Fibroblast of skin of left quadriceps (primary cell): Measurements from ENCODE around the gene TRPV5.

Experiments
- DNase-seq, 2 experiments: peaks; one replicate each; pipeline ENCODE4 v3.0.0-alpha.2; 2013; ENCODE audit warnings: low read depth in 2 of 2

TRPV5 gene

DNA sequence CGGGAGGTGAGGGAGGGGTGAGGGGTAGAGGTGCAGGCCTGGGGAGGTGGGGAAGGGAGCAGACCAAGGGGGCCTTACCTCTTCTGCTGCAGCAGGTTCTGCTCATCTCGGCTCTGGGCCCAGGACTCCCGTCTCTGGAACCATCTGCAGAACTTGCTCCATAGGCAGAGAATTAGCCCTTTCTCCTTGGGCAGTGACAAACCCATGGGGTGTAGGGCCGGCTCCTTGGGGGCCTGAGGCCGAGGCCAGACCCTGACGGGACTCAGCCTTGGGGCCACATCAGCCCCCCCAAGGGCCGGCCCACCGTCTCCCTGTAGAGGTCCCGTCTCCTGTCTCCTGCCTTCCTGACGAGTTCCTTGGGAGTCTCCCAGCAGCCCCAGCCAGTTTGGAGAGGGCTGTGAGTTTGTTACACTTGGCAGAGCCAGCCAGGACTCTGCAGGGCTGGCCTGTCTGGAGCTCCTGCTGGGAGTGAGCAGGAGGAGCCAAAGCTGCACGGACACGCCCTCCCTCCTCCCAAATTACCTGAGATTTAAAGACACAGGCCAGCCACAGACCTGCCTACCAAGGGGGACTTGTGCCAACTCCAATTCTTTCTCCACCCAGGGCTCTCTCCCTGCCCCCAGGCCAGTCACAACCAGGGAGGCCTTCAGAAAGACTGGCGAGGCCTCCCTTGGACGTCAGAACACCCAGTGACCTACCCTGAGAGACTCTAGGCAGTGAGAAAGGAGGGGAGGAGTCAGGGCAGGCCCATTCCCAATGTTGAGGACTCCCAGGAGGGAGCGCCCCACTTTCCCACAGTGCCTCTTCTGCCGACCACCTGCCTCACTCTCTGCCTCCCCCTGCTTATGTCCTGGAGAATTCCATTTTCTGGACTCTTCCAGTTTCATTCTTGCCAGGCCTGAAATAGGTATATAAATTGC, 48.0 kb downstream of the TRPV5 start, which contains the start of gene TRPV6:
TRPV6 (minus strand) TSS at position 435 of the 920 bp plus-strand sequence.
- DNase-seq, result no peak

DNA sequence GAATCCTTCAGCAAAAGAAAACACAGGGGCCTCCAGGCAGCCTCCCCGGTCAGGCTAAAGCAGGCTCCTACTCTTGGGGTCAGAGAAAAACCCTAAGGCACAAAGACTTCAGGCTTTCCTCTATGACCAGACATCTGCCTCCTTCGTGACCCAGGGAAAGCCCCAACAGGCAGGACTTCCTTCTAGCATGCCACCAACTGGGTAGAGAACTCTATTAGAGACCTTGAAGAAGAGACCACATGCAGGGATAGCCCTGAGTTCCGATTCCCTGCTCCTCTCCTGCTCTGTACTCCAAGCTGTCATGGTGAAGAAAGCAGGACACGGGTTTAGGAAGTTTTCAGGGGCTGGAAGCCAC, 49.3 kb downstream of the TRPV5 start:
- no peak for DNase-seq

DNA sequence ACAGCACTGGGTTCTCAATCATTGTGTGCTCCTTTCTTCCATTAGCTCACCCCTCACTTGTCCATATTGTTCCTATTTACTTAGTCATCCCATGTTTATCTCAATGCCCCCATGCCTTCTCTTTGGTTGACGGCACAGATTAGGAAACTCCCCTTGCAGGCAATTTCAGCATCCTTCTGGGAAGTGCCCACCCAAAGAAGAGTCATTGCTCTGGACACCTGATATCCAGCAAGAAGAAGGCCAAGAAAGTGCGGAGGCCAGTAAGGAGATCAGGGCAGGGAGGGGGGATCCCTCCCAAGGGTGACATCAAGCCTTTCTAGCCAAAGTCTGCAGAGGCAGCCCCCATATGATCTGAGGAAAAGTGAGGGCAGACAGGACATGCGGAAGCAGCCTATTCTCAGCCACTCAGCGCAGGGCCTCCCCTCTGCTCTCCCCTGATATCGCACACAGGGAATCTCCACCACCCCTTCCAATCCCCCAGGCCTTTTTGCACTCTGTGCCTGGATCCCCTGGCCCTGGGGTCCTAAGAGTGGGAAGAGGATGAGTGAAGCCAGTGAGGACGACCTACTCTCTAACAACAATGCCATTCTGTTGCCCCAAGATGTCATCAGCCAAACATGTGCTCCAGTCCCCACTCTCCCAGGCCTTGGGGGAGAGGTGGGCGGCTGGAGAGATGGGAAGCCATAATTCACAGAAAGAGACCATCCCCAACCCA, 49.8 kb downstream of the TRPV5 start:
- no peak for DNase-seq

DNA sequence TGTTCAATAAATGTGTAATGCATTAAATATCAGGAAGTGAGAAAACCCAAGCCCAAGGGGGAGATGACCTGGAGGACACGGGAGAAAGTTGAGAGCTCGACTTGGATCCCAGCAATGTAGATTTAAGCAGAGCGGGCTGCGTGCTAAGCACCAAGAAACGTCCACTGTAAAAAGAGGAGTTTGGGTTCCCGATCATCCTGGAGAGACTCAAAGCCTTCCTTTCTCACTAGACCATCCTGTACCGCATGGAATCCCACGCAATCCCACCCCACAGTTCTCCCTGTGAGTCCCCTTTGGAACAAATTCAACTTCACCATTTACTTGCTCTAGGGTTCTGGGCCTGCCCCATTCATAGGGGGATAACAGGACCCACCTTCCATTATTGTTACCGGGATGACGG, 50.4 kb downstream of the TRPV5 start:
- DNase-seq, result no peak

DNA sequence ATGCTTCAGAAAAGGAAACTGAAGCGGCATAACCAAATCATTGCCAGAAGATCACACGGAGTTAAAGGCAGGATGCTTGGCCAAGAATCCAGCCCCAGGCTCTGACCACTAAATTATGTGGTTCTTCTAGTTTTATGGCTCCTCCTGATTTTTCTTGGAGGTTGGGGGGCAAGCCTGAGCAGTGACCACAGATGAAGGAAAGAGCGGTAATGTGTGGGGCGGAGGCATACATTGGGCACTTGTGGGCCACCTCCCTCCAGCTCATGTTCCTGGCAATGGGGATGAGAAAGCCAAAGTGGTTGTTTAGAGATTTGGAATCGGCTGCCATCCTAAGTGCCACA, 51.2 kb downstream of the TRPV5 start:
- no peak for DNase-seq

DNA sequence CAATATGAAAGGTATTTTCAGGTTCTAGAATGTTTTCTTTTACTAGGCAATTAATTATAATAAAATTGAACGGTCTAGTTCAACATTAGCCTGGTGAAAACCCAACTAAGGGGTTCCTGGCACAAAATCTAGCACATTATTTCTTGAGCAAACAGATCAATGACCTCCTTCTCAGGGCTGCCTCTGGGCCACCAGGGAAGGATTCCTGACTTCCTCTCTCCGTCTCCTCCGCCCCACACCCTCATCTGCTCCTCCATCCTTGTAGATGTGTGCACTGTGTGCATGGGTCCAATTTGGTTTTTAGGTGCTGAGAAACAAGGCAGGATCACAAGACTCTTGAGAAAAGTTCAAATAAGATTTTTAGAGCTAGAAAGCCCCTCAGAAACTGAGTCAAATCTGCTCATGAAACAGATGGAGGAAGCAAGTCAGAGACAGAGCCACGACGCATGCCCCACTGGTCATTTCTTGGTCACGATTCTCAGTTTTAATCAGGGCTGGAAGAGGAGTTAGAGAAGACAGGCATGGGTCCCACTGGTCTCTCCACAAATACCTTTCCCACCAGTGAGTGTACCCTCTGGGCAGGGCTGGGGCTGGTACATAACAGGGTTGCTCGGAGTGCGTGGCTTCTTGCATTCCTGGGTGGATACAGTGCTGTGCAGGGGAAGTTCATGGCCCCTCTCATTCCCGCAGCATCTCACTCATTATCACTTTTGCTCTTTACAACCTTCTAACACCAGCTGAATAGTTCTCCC, 51.8 kb downstream of the TRPV5 start:
- no peak for DNase-seq

DNA sequence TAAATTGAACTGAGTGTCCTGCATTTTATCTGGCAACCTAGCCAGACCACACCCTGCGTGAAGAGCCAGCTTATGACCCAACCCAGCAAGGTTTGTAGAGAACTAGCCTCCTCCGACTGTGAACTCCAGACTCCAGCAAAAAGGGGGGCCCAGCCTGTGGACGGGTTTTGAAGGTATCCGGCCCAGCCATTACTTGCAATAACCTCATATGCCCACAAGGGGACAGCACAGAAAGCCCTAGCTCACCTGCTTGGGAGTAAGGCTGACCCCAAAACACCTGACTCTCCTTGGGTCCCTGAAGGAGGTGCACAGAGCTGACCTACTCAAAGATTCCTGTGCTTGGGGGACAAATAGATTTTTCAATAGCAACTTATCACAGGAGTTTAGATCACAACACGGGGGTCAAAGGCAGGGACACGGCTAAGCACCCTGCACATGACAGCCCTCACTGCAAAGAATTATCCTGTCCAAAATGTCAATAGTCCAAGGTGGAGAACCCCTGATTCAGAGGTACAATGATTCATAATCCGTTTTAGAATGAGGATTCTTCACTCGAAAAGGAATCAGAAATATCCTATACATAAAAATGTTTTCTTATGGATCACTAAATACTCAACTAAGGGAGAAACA, 52.6 kb downstream of the TRPV5 start:
- DNase-seq, result no peak

DNA sequence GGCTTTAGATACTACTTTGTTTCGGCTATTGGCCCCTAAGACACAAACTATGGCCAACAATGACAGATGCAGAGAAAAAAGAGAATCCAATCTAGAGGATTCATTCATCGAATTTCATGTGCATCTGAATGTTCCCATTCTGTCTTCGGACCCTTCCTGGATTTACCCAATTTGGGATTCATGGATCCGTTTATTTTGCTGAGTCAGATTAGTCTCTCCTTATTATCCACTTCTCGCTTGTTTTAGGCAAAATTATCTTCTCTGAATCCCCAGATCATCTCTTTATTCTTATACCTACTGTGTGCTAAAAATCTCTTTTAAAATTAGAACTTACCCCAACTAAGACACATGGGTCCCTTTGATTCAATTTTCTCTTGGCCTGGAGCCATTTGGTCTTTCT, 54.5 kb downstream of the TRPV5 start:
- DNase-seq, result no peak

DNA sequence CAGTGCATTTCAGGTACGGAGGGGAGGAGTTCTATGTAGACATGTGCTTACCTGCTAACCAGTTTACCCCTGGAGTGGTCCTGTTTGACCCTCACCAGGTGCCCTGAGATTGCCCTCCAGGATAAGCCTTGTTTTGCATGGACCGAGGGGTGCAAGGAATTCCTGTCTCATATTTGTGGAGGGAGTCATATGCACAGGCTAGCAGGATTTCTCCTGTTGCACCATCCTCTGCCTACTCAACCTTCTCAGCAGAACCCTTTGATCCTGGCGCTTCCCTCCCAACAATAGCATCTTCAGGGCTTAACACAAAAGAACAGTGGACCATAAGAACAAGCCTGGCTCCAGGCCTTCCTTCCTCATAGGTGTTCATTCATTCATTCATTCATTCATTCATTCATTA, 55.2 kb downstream of the TRPV5 start:
- no peak for DNase-seq

DNA sequence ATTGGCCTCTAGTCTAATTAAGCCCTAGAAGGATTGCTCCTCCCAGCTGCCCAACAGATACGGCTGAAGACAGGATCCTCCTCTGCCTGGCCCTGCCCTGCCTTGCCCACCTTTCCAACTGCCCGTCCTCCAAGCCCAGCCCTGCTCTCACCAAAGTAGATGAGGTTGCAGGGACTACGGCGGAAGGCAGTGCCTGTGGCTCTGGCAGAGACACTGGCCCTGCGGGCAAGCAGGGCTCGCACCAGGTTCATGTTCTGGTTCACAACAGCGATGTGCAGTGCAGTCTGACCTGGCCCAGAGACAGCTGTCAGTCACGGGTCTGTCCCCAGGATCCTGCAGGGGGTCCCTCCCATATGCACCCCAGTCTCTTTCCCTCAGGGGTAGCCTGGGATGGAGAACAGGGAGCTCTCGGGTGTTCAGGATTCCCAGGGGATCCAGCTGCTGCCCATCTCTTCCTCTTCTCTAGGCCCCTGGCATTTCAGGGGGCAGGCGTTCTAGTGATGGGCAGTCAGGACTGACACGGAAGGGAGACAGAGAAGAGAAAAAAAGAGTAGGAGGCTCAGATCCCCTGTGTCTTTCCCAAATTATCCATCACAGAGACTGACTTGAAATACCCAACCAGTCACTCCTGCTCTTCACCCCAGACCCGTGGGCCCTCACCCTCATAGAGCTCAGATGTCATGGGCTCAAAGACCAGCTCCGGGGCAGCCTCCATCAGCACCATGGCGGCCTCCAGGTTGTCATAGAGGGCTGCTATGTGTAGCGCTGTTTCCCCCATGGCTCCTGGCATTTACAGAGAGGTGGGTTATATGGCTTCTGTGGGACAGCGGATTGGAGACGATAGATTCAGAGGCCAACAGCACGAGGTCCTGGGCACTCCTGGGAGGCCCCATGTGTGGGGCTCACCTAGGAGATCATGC, 56.3 kb downstream of the TRPV5 start:
- no peak for DNase-seq

DNA sequence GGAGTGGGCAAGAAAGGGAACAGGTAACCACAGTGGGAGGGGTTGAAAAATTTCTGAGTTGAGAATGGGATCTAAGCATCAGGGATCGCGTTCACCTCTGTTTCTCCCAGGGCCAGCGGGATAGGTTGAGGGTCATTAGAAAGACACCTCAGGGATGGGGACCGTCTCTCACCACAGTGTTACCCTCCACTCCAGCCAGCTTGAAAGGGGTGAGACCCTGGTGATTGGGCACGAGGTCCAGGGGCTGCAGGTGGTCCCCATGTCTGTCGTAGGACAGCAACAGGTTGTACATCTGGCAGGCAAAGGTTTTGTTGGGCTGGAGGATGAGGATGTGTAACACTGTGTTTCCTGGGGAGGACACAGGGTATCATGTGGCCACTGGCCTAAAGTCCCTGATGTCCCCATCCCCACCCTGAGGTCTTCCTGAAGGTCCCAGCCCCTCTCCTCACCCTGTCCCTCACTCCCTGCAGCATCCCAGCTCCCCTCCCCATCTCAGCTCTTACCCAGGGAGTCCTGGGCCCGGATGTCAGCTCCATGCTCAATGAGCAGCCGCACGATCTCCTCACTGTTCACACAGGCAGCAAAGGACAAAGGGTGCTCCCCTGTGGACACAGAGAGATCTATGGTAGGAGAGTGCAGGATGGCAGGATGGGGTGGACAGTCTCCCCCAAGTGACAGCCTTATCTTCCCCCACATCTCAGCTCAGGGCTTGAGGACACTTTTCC, 57.1 kb downstream of the TRPV5 start:
- no peak for DNase-seq

DNA sequence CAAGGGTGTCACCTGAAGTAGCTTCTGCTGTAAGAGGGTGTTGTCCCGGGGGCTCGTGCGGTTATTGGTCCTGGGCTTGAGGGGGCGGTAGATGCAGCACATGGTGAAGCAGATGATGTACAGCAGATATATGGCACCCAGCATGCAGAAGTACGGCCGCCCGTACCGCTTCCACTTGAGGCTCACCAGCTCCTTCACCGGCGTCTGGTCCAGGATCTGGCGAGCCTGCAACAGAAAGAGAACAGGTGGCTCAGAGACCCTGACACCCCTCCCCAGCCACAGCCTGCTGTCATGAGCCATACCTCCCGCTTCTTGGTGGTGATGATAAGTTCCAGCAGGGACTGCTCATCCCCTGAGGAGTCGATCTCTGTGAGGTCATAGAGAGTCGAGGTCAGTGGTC, 58.1 kb downstream of the TRPV5 start:
- DNase-seq, result no peak

DNA sequence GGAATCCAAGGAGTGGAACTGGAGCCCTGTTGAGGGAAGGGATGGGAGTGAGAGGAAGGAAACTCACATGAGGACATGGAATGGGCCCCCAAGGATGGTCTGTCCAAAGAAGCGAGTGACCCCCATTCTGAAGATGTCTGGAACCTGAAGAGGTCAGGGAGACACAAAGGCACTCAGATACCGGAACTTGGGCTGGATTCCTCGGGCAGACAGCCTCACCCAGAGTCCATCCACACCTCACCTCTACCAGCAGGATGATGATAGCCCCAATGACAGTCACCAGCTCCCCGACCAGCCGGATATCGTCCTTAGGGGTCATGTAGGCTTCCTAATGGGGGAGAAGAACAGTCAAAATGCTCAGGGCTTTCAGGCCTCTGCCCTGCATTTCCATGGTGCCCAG, 58.7 kb downstream of the TRPV5 start:
- no peak for DNase-seq

DNA sequence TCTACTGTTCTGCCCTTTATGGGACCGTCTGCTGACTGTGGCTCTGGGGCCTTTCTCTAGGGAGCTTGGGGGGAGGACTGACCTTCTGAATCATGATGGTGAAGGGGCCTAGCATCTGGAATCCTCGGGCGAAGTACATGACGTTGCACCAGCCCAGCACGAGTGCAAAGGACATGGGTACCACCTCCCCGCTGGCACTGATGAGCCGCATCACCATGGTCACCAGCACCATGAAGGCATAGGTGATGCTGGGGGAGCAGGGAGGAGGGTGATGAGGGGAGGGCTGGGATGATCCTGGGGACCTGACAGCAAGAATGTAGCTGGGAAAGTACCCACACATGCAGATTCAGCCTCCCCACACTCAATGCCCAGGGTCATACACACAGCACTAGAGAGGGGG, 59.1 kb downstream of the TRPV5 start:
- DNase-seq, result no peak

DNA sequence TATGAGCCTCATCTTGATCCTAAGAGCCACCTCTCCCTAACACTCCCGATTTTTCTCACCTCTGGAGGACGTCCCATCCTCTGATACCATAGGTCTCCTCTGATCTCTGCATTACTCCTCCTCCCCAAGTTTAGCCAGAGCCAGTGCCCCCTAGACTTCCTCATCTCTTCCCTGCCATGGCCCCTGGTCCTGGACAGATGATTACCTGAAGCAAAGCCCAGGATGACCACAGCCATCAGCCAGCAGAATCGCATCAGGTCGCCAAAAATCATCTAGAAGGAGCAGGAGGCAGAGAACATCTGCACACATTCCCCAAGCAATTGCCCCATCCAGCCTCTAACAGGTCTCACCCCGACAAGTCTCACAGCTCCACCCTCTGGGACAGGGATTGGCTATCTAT, 59.7 kb downstream of the TRPV5 start:
- DNase-seq, result no peak

DNA sequence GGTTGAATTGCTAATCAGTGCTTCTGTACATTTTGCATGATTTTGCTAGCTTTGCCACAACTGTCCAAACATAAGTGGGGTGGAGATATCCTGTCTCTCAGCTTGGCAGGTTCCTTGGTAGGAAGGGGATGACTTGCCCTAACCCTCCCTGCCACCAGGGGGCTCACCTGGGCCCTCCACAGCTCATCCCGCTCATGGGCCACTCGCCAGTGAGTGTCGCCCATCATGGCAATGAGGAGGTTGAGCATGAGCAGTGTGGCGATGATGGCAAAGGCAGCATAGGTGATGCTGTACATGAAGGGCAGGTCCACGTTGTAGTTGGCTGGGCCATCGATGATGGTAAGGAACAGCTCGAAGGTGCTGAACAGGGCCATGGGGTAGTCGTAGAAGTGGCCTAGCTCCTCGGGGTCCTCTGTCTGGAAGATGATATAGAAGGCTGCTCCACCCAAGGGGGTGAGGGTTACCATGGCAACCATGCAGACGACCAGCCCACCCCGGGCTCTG, 60.2 kb downstream of the TRPV5 start:
- DNase-seq, result no peak

DNA sequence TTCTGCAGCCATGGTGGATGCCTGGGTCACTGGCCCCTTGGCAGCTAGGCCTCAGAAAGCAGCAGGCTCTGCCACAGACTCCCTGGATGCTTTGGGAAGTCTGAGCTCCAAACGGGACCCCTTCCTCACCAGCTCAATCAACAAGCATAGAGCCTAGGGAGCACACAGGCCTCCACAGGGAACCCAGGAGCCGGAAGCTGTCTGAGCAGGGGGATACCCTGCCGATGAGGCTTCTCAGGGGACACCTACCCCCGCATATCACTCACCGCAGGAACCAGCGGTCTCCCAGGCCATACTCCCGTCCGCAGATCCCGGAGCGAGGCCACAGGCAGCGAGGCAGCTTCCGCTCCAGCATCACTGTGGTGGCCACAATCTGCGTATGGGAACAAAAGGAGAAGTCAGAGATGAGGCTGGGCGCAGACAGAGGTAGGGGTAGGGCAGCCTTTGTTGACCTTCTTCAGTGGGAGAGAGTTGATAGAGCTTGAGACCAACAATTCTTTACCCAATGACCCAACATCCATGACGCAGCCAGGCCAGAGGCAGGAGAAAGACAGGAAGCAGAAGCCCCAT, 61.4 kb downstream of the TRPV5 start:
- no peak for DNase-seq

DNA sequence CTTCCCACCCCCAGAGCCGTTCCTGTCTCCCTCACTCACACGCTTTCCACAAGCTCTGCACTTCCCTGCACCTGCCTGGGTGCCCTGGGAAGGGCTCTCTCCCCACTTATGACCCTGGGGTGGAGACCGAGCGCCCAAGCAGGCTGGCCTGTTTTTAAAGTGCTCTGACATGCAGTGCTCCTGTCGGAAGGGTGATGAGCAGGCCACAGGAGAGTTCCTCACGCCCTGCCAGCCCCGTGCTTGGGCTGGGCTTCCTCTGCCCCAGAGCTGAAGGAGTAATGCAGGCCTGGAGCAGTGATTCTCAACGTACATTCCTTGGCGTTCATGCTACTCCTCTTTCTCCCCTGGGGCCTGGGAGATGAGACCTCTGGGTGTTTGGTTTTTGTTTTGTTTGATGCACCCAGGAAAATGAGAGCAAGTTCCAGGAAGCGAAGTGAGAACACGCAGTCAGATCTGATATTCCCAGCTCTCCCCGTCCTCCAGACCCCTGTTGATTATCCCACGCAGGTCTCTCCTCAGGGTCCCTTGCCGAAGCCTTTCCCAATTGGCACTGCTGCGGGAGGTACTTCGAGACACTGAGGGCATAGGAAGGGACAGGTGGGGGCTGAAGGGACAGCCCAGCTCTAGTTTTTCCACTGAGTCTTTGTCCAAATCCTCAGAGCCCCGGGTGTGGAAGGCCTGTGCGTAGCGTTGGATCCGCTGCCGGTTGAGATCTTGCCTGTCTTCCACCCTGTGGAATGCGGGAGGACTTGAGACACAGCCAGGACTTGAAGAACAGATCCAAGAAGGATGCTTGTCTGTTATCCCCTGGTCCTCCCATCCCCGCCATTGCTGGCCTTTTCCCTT, 62.1 kb downstream of the TRPV5 start:
- no peak for DNase-seq
